AG04450 (cell line): ENCODE results near the gene DNAJC10. TPM values are rescaled to one million over a fixed set of nuclear protein-coding genes. Genes with fewer than 3 reads are reported as not detected.

ENCODE experiments used
- CTCF ChIA-PET: fragments of 300-600, 350-600 bp; formaldehyde crosslinking; extraction: SDS; loops from one replicate; lab custom pipeline; 2022; ENCODE audit warnings: antibody characterized with exemption, inconsistent platforms; lab: Charles Lee
- POLR2A ChIA-PET: fragments of 350-600 bp; formaldehyde crosslinking; extraction: SDS; loops from one replicate; lab custom pipeline; 2021; ENCODE audit warnings: antibody characterized with exemption, inconsistent platforms; lab: Yijun Ruan, JAX
- DNase-seq: peaks from one replicate; pipeline ENCODE4 v3.0.0-alpha.2; 2011; ENCODE audit warnings: low read depth, low spot score
- H3K27ac ChIP-seq: one replicate; pipeline ENCODE4 v1.5.1; 2012; ENCODE audit warnings: low read depth, low read length, control low read depth
- H3K27me3 ChIP-seq: one replicate; pipeline ENCODE4 v1.6.0; 2012; ENCODE audit warnings: low read length; ENCODE audit not compliant: control insufficient read depth, insufficient read depth
- H3K4me3 ChIP-seq: 2 replicates; pipeline ENCODE4 v1.5.1; 2011; ENCODE audit warnings: mild to moderate bottlenecking, low read depth, low read length, control low read depth
- H3K9me3 ChIP-seq: 2 replicates; pipeline ENCODE4 v1.5.1; 2012; ENCODE audit warnings: low read length; ENCODE audit not compliant: control insufficient read depth, insufficient read depth
- CTCF ChIP-seq: IDR thresholded peaks from 2 replicates; pipeline ENCODE4 v1.5.1; 2011; ENCODE audit warnings: low read depth, low read length, control low read depth, inconsistent platforms
- polyA plus RNA-seq: library from polyadenylated mRNA; depleted of rRNA; stranded (reverse); fragments of >200 nt; gene quantifications from 2 replicates; pipeline ENCODE4 v1.2.3, GENCODE V29; 2011

Gene DNAJC10
- polyA plus RNA-seq, 1 experiment = 121 TPM

- CTCF ChIA-PET = interaction anchor here (0.6 kb wide), 1 partner anchor 72 kb away, joined by 3 read pairs; no protein-coding TSS in a partner anchor
- no peak for TF ChIP-seq CTCF
- Histone ChIP-seq H3K4me3 (no peak overlapping the region), H3K27me3 (peaks cover 2% of the 10 kb centered on the region), H3K9me3 (no peaks in the 10 kb centered on the region), H3K27ac (no peak overlapping the region)
- no peak for DNase-seq
- POLR2A ChIA-PET = no interaction called here
These were observed 103.4 kb downstream of the DNAJC10 start for GRCh38 chr2:182819412-182819811.

- Histone ChIP-seq H3K9me3 (no peaks in the 10 kb centered on the region), H3K27ac (no peak overlapping the region), H3K27me3 (no peaks in the 10 kb centered on the region), H3K4me3 (no peak overlapping the region)
- CTCF ChIA-PET = no interaction called here
- no peak for DNase-seq
- no peak for TF ChIP-seq CTCF
- POLR2A ChIA-PET = no interaction called here
These were observed 105.1 kb downstream of the DNAJC10 start for GRCh38 chr2:182821182-182821581.

GRCh38 chr2:182822733-182823132 is 106.7 kb downstream of the DNAJC10 start:
- ChIA-PET CTCF (no interaction called here), POLR2A (no interaction called here)
- no peak for DNase-seq
- no peak overlapping the region for H3K4me3 ChIP-seq
- no peaks in the 10 kb centered on the region for H3K27me3 ChIP-seq
- no peak overlapping the region for H3K27ac ChIP-seq
- no peak for TF ChIP-seq CTCF
- H3K9me3 ChIP-seq = no peaks in the 10 kb centered on the region

- ChIA-PET CTCF (no interaction called here), POLR2A (no interaction called here)
- Histone ChIP-seq H3K27me3 (no peaks in the 10 kb centered on the region), H3K4me3 (no peak overlapping the region), H3K9me3 (no peaks in the 10 kb centered on the region), H3K27ac (no peak overlapping the region)
- no peak for TF ChIP-seq CTCF
- DNase-seq = no peak
These were observed 108.2 kb downstream of the DNAJC10 start for GRCh38 chr2:182824056-182824766.

- Histone ChIP-seq H3K27ac (no peak overlapping the region), H3K9me3 (no peaks in the 10 kb centered on the region), H3K4me3 (no peak overlapping the region), H3K27me3 (no peaks in the 10 kb centered on the region)
- ChIA-PET POLR2A (no interaction called here), CTCF (no interaction called here)
- no peak for DNase-seq
- TF ChIP-seq CTCF = no peak
These were observed 108.7 kb downstream of the DNAJC10 start for GRCh38 chr2:182824767-182825158.
